GM19328 (cell line): ENCODE results near the gene ZNF277.
"Not testable (repeated sequence)": the region's sequence is repeated elsewhere in the genome, so short reads cannot be mapped to it uniquely, and the experiment has no call there.

Source experiments
- ATAC-seq: cut with Tn5 transposase; IDR thresholded peaks from one replicate; pipeline ENCODE4 v1.9.1; 2021; ENCODE audit warnings: mild to moderate bottlenecking, moderate library complexity; ENCODE audit not compliant: unreplicated experiment

ZNF277 gene

DNA sequence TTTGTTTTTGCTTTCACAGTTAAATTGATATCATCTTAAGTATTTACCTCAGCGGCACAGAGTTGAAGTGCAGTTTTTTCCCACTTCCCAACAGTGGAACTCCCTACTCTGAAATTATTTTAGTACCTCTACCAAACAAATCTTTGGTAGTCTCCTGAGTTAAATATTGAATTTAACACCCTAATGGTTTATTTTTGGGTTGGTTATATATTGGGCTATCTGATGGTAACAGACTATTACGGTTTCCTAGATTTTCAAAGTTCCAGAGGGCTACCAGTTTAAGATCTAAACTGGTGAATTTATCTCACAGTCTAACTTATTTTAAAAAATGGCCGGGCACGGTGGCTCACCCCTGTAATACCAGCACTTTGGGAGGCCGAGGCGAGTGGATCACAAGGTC is 1.3 kb downstream of the ZNF277 start:
- ATAC-seq: no peak

DNA sequence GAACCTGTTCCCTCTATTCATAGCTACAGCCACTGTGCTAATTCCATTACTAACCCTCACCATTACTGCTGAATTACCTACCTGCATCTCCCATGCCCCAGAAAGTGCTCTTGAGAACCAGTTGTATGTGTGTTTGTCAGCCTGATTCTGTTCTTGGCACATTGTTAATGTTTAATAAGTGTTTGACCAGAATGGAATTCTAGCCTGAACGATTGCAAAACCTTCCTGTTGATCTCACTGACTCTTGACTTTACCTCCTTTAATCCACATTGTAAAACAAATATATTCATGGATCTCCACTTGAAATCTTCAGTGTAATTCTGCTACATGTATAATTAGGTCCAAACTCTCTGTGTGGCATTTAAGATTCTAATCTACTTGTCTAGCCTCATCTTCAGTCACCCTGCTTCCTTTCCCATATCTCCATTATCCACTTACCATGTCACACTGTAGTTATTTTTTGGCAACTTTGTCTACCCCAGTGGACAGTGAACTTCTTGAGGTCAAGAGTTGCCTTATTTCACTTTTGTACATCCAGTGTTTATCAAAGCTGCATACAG is 4.9 kb downstream of the ZNF277 start:
- ATAC-seq: no peak

GRCh38 chr7:112212571-112212970 is 6.1 kb downstream of the ZNF277 start:
- no peak for ATAC-seq

GRCh38 chr7:112213735-112214134 is 7.2 kb downstream of the ZNF277 start:
- ATAC-seq: no peak

DNA sequence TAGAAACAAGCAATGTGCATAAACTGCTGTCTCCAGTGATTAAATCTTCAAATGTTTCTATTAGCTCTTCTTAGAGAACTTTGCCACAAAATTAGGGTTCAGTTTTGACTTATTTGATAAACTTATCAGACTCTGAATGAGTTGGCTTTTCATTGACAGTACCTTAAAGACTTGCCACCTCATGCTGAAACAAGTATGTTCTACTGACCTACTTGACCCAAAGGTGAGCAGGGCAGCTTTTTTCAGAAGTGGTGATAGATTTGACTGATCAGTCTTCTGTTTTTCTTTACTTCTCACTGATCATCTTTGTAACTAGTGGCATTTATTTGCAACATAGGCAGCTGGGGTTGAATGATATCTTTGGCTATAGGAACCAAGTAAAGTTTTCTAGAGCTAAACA is 7.8 kb downstream of the ZNF277 start:
- no peak for ATAC-seq

DNA sequence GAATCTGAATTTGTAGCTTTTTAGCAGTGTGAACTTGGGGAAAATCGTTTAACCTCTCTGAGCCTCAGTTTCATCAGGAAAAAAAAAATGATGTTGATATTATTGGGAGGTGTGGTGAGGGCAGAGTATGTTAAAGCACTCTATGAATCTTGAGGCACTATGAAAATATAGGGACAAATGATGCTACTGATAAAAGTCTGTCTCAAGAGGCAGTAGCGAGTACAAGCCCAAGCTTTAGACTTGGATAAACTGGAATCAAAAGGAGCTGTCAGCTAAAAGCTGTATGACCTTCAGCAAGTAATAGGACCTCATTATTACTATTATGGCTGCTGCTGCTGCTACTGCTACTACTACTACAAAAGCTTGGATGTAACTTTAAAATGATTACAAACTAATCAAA is 8.4 kb downstream of the ZNF277 start:
- ATAC-seq: no peak

- no peak for ATAC-seq
Observed at GRCh38 chr7:112215787-112216186, 9.3 kb downstream of the ZNF277 start.

DNA sequence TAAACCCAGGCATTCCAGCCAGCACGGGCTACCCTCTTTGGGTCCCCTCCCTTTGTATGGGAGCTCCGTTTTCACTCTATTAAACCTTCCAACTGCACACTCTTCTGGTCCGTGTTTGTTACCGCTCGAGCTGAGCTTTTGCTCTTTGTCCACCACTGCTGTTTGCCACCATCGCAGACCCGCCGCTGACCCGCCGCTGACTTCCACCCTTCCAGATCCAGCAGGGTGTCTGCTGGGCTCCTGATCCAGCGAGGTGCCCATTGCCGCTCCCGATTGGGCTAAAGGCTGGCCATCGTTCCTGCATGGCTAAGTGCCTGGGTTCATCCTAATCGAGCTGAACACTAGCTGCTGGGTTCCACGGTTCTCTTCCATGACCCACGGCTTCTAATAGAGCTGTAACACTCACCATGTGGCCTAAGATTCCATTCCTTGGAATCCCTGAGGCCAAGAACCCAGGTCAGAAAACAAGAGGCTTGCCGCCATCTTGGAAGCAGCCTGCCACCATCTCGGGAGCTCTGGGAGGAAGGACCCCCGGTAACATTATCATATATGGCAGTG is 14.5 kb downstream of the ZNF277 start:
- ATAC-seq: no peak

DNA sequence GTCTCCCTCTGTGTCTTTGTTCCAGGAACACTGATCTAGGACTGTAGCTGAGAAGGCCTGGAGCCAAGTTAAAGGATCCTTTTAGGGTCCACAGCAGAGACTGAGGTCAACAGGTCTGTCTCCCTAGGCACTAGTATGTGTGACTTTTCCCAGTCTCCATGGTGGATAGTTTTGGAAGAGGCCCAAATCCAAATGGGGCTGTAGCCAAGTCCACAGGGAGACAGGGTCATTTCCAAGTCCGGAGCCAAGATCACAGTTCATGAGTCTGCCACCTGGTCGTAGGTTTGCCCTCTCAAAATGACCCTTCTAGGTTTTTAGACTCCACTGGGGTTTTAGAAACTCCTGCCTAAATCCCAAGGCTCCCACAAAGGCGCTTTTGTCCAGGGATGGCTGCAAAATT is 16.8 kb downstream of the ZNF277 start:
- no peak for ATAC-seq

- ATAC-seq: no peak
Observed at GRCh38 chr7:112224186-112224585, 17.7 kb downstream of the ZNF277 start.

- no peak for ATAC-seq
Observed at GRCh38 chr7:112225006-112225405, 18.5 kb downstream of the ZNF277 start.

- ATAC-seq: no peak
Observed at GRCh38 chr7:112226701-112227276, 20.3 kb downstream of the ZNF277 start.

DNA sequence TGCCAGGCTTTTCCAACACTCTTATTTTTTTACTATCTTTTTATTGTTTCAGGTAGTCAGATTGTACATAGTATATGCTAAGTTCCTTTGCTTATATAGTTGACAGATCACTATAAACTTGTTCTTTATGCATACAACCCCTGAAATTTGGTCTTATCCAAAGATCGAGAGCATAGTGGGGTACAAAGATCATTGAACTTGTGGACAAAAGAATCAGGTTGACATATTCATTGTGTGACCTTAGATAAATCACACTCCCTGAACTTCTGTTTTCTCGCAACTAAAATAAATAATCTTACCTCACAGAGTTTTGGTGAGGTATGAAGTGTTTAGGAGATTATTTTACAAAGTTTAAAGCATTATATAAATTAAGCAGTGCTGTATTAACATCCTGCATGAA is 22.1 kb downstream of the ZNF277 start:
- no peak for ATAC-seq

DNA sequence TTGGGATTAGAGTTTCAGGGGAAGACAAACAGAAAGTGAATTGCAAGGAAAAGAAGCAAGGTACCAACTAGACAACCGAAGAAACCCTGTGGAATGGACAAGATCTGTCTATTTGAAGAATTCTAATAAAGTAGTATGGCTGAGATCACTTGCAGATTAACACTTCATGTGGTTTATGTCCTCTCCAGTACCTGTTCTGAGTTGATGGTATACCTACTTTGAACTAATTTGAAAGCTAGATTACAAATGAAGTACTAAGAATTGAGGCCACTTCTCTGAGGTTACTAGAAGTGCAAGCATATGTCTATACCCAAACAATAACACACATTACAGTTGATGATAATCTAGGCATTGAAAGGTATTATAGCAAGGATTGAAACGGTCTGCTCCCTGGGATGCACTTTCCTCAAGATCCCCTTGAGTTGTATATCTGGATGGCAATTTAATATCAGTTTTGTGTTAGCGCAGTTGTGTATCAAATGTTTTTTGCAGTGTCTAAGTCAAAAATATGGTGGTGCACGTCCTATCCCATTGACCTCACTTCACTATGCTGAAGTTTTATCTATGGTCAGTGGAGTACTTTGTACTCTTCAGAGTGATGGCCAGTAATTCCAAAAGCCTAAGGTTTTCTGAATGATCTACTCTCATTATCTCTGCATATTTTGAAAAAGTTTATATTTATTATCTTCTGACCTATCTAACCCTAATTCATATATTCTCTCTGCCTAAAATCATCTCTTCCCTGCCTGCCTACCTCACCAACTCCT is 25.9 kb downstream of the ZNF277 start:
- ATAC-seq: no peak

GRCh38 chr7:112233048-112233697 is 26.7 kb downstream of the ZNF277 start:
- no peak for ATAC-seq

DNA sequence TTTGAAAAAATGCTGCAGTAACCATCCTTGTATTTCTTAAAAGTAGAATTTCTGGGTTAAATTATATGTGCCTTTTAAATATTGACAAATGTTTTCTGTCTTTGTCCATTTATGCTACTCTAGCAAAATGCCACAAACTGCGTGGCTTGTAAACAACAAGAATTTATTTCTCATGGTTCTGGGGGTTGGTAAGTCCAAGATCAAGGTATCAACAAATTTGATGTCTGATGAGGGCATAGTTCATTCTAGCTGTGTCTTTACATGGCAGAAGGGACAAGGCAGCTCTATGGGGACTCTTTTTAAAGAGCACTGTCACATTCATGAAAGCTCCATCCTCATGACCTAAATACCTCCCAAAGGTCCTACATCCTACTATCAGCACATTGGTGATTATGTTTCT is 27.7 kb downstream of the ZNF277 start:
- no peak for ATAC-seq

GRCh38 chr7:112236597-112236996 is 30.1 kb downstream of the ZNF277 start:
- no peak for ATAC-seq

GRCh38 chr7:112238330-112238729 is 31.8 kb downstream of the ZNF277 start:
- ATAC-seq: no peak

- no peak for ATAC-seq
Observed at GRCh38 chr7:112238852-112239610, 32.5 kb downstream of the ZNF277 start.

GRCh38 chr7:112248598-112248997 is 42.1 kb downstream of the ZNF277 start:
- no peak for ATAC-seq

DNA sequence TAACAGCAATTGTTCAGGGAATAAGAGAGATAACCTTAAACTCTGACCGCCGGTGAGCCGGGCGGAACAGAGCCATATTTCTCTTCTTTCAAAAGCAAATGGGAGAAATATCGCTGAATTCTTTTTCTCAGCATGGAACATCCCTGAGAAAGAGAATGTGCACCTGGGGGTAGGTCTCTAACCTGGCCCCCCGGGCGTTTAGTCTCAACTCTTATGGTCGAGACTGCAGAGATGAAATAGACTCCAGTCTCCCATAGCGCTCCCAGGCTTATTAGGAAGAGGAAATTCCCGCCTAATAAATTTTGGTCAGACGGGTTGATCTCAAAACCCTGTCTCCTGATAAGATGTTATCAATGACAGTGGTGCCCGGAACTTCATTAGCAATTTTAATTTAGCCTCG is 43.5 kb downstream of the ZNF277 start:
- ATAC-seq: not testable (repeated sequence)
